ENCODE results near the gene IL23R. TPM values are rescaled to one million over a fixed set of nuclear protein-coding genes. Genes with fewer than 3 reads are reported as not detected.
A peak's percentile ranks its signal among the peaks of the same experiment; 100 is the strongest.

IL23R gene
- total RNA-seq, 2 donors from 2014 or later, result 0.26 TPM; not detected in 1

GRCh38 chr1:67280696-67281095 lies 114.4 kb downstream of the IL23R start:
- ATAC-seq (peak; percentile 42), DNase-seq (no peak)
- intact Hi-C loops (cut with DNase I), result no loop called here
- H3K36me3 ChIP-seq (replicated peaks in 1 of 2; ENCODE audit: insufficient read depth in 1 of 2, low read depth in 2 of 2), result no peaks in the 10 kb centered on the region
- peaks cover 13% of the 10 kb centered on the region for H3K4me1 ChIP-seq
- no peak overlapping the region for H3K27ac ChIP-seq
- no peak overlapping the region for H3K4me3 ChIP-seq
- H3K27me3 ChIP-seq, result no peaks in the 10 kb centered on the region
- TF ChIP-seq CTCF (IDR thresholded peaks at IDR 0.05) (no peak), POLR2A (IDR thresholded peaks at IDR 0.05) (no peak)
- no peaks in the 10 kb centered on the region for H3K9me3 ChIP-seq
- WGBS, 2 donors, result 23 to 25% methylated on average over 5 of the region's 5 CpGs

DNA sequence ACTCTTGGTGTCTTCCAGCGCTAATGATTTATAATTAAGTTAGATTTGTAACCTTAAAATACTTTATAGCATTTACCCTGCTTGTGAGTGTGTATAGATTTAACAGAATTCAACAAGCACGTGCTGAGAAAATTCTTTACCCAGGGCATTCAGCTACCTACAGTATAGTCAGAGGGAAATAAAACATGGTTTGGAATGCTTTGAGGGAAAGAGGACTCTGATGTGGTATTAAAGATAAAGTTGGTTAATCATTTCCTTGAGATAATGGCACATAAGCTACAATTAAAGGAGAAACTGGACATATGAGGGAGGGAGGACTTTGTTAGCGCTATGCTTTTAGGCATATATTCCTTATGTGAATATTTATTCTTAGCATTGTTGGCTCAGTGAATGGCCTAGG lies 115.0 kb downstream of the IL23R start:
- no peaks in the 10 kb centered on the region for H3K36me3 ChIP-seq (replicated peaks in 1 of 2; ENCODE audit: insufficient read depth in 1 of 2, low read depth in 2 of 2)
- 20 to 23% methylated on average over 3 of the region's 3 CpGs for WGBS, 2 donors

DNA sequence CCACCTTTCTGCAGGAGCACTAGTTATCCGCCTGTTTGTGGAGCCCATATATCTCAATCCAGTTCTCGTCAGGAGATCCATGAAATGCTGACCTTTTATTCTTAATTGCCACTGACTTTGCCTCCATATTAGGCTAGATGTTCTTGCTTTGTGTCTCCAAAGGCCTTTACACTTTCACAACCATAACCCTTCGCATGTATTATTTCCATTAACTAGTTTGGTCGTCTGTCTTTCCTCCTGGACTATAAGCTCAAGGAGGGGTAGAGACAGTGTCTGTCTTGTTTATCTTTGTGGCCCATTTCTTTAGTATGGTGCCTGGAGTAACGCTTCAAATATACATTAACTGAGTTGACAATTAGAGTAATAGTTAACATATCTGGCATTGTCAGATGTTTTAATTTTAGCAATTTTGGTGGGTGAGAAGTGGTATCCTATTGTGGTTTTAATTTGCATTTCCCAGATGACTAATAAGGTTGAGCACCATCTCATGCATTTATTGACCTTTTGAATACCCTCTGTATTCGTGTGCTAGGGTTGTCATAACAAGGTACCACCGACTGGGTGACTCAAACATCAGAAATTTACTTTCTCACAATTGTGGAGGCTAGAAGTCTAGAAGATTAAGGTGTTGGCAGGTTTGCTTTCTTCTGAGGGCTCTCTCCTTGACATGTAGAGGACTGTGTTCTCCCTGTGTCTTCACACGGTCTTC lies 119.7 kb downstream of the IL23R start:
- WGBS, 2 donors, result 81 to 83% methylated on average over 8 of the region's 8 CpGs
- TF ChIP-seq CTCF (IDR thresholded peaks at IDR 0.05) (no peak), POLR2A (IDR thresholded peaks at IDR 0.05) (no peak)
- intact Hi-C loops (cut with DNase I), result no loop called here
- H3K9me3 ChIP-seq, result no peaks in the 10 kb centered on the region
- H3K4me1 ChIP-seq, result peaks cover 9% of the 10 kb centered on the region
- H3K27me3 ChIP-seq, result no peaks in the 10 kb centered on the region
- H3K4me3 ChIP-seq, result no peak overlapping the region
- no peaks in the 10 kb centered on the region for H3K36me3 ChIP-seq (replicated peaks in 1 of 2; ENCODE audit: insufficient read depth in 1 of 2, low read depth in 2 of 2)
- DNase-seq, result no peak
- ATAC-seq, result no peak
- H3K27ac ChIP-seq, result no peak overlapping the region

More for the DNA sequence above, 115.0 kb downstream of the IL23R start:
- H3K27me3 ChIP-seq, result no peaks in the 10 kb centered on the region
- peaks cover 13% of the 10 kb centered on the region for H3K4me1 ChIP-seq
- intact Hi-C loops (cut with DNase I), result no loop called here
- peak; percentile 79 for ATAC-seq
- no peak for TF ChIP-seq CTCF (IDR thresholded peaks at IDR 0.05)
- no peak for TF ChIP-seq POLR2A (IDR thresholded peaks at IDR 0.05)
- H3K27ac ChIP-seq, result no peak overlapping the region
- H3K4me3 ChIP-seq, result no peak overlapping the region
- no peak for DNase-seq
- no peaks in the 10 kb centered on the region for H3K9me3 ChIP-seq

GRCh38 chr1:67290236-67290635 lies 124.0 kb downstream of the IL23R start:
- H3K36me3 ChIP-seq (replicated peaks in 1 of 2; ENCODE audit: insufficient read depth in 1 of 2, low read depth in 2 of 2), result no peaks in the 10 kb centered on the region
- no peak overlapping the region for H3K27ac ChIP-seq
- ATAC-seq (no peak), DNase-seq (no peak)
- intact Hi-C loops (cut with DNase I), result no loop called here
- H3K4me1 ChIP-seq, result no peaks in the 10 kb centered on the region
- no peaks in the 10 kb centered on the region for H3K9me3 ChIP-seq
- WGBS, 2 donors, result 59% methylated on average over 4 of the region's 4 CpGs
- no peak overlapping the region for H3K4me3 ChIP-seq
- TF ChIP-seq POLR2A (IDR thresholded peaks at IDR 0.05) (no peak), CTCF (IDR thresholded peaks at IDR 0.05) (no peak)
- H3K27me3 ChIP-seq, result no peaks in the 10 kb centered on the region
